Testis (tissue), 2 donors: Measurements from ENCODE around the gene VSX1.

Source experiments
- POLR2A ChIP-seq: fragments of 450-650 bp; IDR thresholded peaks from one replicate; pipeline ENCODE4 v1.6.1; 2017; ENCODE audit warnings: antibody characterized with exemption, mild to moderate bottlenecking, moderate library complexity
- TF ChIP-seq, protein P1 (sequence below), 3 experiments: fragments of 450-650 bp in 2 of 3; fragments of 200-600 bp in 1 of 3; sonication (generic) in 1 of 3; IDR thresholded peaks; one replicate each; pipeline ENCODE4 v1.5.1; 2016 to 2019; ENCODE audit warnings: antibody characterized with exemption in 3 of 3, mild to moderate bottlenecking in 2 of 3, moderate library complexity in 1 of 3

GRCh38 chr20:25054096-25054820 lies 27.7 kb downstream of the VSX1 start:
- TF ChIP-seq, protein P1, sequence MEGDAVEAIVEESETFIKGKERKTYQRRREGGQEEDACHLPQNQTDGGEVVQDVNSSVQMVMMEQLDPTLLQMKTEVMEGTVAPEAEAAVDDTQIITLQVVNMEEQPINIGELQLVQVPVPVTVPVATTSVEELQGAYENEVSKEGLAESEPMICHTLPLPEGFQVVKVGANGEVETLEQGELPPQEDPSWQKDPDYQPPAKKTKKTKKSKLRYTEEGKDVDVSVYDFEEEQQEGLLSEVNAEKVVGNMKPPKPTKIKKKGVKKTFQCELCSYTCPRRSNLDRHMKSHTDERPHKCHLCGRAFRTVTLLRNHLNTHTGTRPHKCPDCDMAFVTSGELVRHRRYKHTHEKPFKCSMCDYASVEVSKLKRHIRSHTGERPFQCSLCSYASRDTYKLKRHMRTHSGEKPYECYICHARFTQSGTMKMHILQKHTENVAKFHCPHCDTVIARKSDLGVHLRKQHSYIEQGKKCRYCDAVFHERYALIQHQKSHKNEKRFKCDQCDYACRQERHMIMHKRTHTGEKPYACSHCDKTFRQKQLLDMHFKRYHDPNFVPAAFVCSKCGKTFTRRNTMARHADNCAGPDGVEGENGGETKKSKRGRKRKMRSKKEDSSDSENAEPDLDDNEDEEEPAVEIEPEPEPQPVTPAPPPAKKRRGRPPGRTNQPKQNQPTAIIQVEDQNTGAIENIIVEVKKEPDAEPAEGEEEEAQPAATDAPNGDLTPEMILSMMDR (IDR thresholded peaks at IDR 0.05), result no peak
- TF ChIP-seq POLR2A, result no peak
